GM21786 (cell line): ENCODE measurements around the gene XPC.
"Not testable (repeated sequence)": the region's sequence is repeated elsewhere in the genome, so short reads cannot be mapped to it uniquely, and the experiment has no call there.

Source experiments
- ATAC-seq: cut with Tn5 transposase; IDR thresholded peaks from one replicate; pipeline ENCODE4 v1.9.1; 2021; ENCODE audit not compliant: unreplicated experiment

The XPC gene

DNA sequence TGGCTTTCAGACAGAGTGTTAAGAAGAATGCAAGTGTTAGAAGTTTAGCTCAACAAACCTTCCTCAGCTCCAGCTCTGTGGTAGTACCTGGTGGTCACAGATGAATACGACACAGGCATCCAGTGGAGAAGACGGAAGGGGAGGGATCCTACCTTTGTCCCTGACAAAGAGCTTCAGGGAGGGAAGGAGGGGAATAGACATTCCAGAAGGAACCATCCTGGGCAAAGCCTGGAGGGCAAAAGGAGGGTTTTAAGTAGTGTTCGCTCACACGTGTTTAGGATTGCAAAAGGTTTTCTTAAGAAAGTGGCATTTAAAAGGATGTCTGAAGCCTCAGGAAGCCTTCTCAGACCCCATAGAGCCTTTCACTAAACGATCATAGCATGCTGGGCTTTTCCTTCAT, 56.5 kb downstream of the XPC start:
- ATAC-seq, result no peak

- not testable (repeated sequence) for ATAC-seq
These were observed 57.4 kb downstream of the XPC start for GRCh38 chr3:14120921-14121448.

GRCh38 chr3:14120111-14120920, 58.1 kb downstream of the XPC start:
- ATAC-seq, result no peak

- no peak for ATAC-seq
These were observed 58.8 kb downstream of the XPC start for GRCh38 chr3:14119651-14120050.

DNA sequence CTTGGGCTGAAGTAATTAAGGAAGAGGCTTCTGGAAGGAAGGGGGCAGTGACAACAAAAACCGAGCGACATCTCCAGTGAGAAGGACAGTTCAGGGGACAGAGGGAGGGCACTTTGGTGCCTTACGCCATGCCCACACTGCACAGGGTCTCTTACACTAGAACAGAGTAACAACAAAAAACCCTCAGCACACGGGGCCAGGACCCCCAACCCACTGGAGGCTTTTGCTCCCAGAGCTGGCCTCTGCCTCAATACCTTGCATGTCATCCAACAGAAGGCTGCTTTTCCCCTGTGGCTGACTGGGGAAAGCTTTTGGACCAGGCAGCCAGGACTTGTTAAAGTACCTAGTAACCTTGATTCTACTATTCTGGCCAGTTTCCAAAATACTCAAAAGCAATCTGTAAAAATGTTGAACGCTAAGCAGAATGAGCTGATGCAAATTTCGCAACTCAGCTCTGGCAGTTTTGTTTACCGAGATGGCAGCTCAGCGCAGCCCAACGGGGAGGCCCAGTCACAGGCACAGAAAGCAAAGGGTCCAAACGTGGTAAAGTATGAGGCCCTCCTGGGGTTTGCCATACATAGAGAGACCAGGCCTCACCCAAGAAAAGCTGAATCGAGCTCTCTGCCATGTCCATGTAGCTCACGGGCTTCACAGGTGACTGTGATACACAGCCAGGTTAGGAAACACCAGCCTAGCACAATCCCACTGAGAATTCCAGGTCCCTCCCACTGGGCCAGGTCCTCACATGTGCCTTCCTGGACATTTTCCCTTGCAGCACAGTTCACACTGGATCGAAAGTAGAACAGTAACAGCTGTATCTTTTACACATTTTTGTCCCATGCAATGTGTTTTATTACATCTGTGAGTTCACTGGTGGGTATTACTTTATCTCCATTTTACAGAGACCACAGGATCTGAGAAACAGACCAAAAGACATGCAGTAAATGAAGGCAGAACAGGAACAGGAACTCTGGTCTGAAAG, 59.7 kb downstream of the XPC start:
- no peak for ATAC-seq

DNA sequence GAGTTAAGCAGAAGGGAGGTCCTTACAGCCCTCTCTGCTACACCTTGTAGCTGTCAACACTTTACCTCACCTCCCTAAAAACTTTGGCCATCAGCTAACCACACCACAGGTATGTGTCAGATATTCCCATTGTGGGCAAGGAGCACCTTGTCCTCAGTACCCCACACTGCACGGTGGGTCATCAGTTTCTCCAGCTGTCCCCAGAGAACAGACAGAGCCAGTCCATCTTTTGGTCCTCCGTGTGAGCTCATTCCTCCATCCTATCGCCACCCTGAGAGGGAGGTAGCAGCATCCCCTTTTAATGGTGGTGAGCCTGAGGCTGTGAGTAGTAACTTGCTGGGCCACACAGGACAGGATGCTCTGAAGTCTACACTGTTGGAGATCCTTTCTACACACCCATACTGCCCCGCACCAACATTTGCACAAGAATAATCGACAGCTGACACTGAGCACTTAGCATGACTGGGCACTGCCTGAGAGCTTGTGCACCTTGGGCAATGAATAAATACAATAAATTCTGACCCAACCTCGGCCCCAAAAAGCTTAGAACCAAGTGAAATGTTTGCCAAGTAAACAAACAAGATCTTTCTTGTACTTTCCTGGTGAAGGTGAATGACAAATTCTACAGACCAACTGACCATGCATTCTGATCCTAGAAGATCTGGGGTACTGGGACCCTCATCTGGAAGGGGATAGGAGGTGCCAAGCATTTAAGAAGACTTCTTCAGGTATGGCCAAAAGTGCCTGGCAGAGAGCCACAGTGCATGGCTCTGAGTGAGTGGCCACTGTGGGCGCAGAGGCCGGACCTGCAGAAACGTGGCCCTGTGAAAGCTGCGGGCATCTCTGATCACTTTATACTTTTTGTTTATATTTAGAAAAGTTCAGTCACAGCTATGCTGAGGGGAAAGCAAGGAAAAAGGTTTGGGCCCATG, 60.7 kb downstream of the XPC start:
- ATAC-seq, result no peak

DNA sequence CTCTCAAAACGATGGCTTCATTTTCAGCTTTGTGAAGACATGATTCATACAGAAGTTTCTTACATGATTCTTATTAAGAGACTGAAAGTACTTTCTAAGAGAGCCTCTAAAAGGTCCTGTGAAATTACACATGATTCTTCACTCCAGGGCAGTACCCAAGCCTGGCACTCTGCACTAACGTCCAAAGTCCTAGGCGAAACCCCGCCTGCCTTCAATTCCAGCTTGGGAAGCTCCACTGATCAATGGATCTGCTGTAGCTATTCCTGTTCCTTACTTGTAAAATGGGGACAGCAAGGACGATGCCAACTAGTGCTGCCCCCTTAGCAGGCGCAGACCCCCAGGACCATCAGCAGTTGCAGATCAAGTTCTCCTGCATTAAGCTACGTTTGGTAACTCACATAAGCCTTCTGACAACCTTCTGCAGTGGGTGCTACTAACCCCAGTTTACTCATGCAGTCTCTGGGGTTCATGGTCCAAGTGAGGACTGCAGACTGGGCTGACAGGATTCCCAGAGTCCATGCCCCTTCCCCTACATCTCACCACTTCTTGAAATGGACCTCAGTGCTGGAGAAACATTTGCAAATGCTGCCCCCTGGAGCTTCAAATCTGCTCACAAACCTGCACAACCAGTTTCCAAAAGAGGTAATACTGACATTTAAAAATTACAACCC, 64.3 kb downstream of the XPC start:
- no peak for ATAC-seq

DNA sequence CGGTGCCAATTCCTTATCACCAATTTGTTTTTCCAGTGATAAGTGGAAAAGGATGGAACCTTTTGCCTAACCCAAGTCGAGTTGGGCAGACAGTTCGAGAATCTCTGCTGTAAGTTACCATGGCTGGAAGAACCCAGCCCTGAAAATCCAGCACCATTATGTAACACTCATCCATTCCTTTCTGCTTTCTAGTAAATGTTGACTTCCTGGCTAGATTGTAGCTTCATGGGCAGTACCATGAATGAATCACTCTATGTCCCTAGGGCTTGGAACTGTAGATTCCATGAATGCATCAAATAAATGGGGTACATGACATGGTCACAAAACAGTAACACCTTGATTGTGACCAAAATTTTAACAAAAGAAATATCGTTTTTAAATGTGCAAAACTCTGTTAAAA, 67.7 kb downstream of the XPC start:
- ATAC-seq, result no peak

DNA sequence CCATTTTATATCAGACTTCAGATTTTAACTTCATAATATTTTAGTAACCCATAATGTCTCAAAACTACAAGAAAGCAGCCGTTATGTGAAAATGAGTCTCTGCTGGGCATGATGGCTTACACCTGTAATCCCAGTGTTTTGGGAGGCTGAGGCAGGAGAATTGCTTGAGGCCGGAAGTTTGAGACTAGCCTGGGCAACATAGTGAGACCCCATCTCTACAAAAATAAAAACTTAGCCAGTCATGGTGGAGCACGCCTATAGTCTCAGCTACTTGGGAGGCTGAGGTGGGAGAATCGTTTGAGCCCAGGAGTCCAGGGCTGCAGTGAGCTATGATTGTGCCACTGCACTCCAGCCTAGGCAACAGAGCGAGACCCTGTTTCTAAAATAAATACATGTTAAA, 68.6 kb downstream of the XPC start:
- ATAC-seq, result not testable (repeated sequence)

DNA sequence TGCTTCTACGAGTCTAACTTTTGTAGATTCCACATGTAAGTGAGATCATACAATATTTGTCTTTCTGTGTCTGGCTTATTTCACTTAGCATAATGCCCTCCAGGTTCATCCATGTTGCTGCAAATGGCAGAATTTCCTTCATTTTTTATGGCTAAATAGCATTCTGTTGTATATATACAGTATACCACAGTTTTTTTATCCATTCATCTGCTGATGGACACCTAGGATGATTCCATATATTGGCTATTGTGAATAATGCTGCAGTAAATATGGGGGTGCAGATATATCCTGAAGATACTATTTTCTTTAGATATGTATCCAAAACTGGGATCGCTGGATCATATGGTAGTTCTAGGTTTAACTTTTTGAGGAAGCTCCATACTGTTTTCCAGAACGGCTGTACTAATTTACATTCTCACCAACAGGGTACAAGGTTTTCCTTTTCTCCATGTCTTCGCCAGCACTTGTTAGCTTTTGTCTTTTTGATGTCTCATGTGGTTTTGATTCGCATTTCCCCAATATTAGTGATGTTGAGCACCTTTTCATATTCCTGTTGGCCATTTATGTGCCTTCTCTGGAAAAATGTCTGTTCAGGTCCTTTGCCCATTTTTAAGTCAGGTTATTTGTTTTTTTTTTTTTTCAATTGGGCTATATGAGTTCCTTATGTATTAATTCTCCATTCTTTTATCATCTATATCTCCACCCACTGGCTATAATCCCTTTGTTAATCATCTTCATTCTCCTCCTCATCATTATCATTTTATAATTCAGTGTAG, 80.6 kb downstream of the XPC start:
- no peak for ATAC-seq

- no peak for ATAC-seq
These were observed 81.7 kb downstream of the XPC start for GRCh38 chr3:14096742-14097141.
